Mammary epithelial cell (primary cell): ENCODE results near the gene OXTR.

ENCODE experiments used
- CTCF ChIP-seq, 2 donors: IDR thresholded peaks in 1 of 2; conservative IDR thresholded peaks in 1 of 2; 2 replicates each; pipeline ENCODE4 v1.5.1; 2011 to 2012; ENCODE audit warnings: inconsistent platforms in 2 of 2, low read length in 2 of 2, mild to moderate bottlenecking in 2 of 2, control low read depth in 1 of 2, low read depth in 1 of 2; ENCODE audit not compliant: insufficient read depth in 1 of 2; ENCODE audit errors: extremely low read depth in 1 of 2
- EZH2 ChIP-seq: IDR thresholded peaks from 2 replicates; pipeline ENCODE4 v1.6.1; 2012; ENCODE audit warnings: low read length, inconsistent platforms, borderline replicate concordance

- TF ChIP-seq EZH2 (no peak), CTCF (conservative IDR thresholded peaks at IDR 0.05 in 1 of 2, IDR thresholded peaks at IDR 0.05 in 1 of 2; ENCODE audit: extremely low read depth in 1 of 2, insufficient read depth in 1 of 2, low read depth in 1 of 2, low read length in 2 of 2) (no peak)
Measured at GRCh38 chr3:8802256-8802655, 32.8 kb upstream of the OXTR start.
